Neuronal stem cell (in vitro differentiated cells): ENCODE results near the gene FIP1L1.

Source experiments
- DNase-seq: peaks from one replicate; pipeline ENCODE4 v3.0.0-alpha.2; 2013; ENCODE audit warnings: low spot score
- H2AFZ ChIP-seq: one replicate; pipeline ENCODE4 v1.6.1; 2013; ENCODE audit warnings: mild to moderate bottlenecking, low read length, inconsistent platforms
- H2AK5ac ChIP-seq: 2 replicates; pipeline ENCODE4 v1.6.1; 2013; ENCODE audit warnings: low read depth, mild to moderate bottlenecking, inconsistent platforms, low read length, moderate library complexity, mixed read lengths
- H2BK120ac ChIP-seq: 2 replicates; pipeline ENCODE4 v1.6.1; 2013; ENCODE audit warnings: low read depth, mild to moderate bottlenecking, inconsistent platforms, low read length, moderate library complexity, mixed read lengths
- H2BK12ac ChIP-seq: one replicate; pipeline ENCODE4 v1.6.1; 2013; ENCODE audit warnings: low read length, inconsistent platforms
- H2BK15ac ChIP-seq: 2 replicates; pipeline ENCODE4 v1.6.1; 2013; ENCODE audit warnings: mild to moderate bottlenecking, low read length, inconsistent platforms, mixed read lengths
- H2BK5ac ChIP-seq: one replicate; pipeline ENCODE4 v1.6.1; 2013; ENCODE audit warnings: inconsistent platforms, mild to moderate bottlenecking, low read length, moderate library complexity
- H3K14ac ChIP-seq: one replicate; pipeline ENCODE4 v1.6.1; 2013; ENCODE audit warnings: low read length, inconsistent platforms
- H3K18ac ChIP-seq: 2 replicates; pipeline ENCODE4 v1.6.1; 2013; ENCODE audit warnings: low read length, inconsistent platforms
- H3K23ac ChIP-seq: 2 replicates; pipeline ENCODE4 v1.6.1; 2013; ENCODE audit warnings: low read depth, mild to moderate bottlenecking, mixed read lengths, low read length, inconsistent platforms; ENCODE audit not compliant: poor library complexity
- H3K27ac ChIP-seq: replicated peaks from 3 replicates; pipeline ENCODE4 v1.5.1; 2013; ENCODE audit warnings: low read length, inconsistent platforms
- H3K27me3 ChIP-seq, 3 experiments: 2 replicates each; pipeline ENCODE4 v1.6.1; 2013; ENCODE audit warnings: low read length in 3 of 3, mild to moderate bottlenecking in 2 of 3, inconsistent platforms in 1 of 3, low read depth in 1 of 3, mixed read lengths in 1 of 3, moderate library complexity in 1 of 3; ENCODE audit not compliant: control insufficient read depth in 3 of 3, insufficient read depth in 3 of 3
- H3K36me3 ChIP-seq, 2 donors: replicated peaks in 1 of 2; 2 replicates each; pipeline ENCODE4 v1.6.1; 2013; ENCODE audit warnings: low read length in 2 of 2; ENCODE audit not compliant: control insufficient read depth in 2 of 2, insufficient read depth in 2 of 2
- H3K4ac ChIP-seq: 2 replicates; pipeline ENCODE4 v1.6.1; 2013; ENCODE audit warnings: inconsistent platforms, mild to moderate bottlenecking, low read length, moderate library complexity
- H3K4me1 ChIP-seq, 2 donors: 1 replicate in 1 of 2; 2 replicates in 1 of 2; pipeline ENCODE4 v1.6.1; 2013; ENCODE audit warnings: low read length in 2 of 2, low read depth in 1 of 2; ENCODE audit not compliant: control insufficient read depth in 2 of 2, insufficient read depth in 1 of 2
- H3K4me2 ChIP-seq: one replicate; pipeline ENCODE4 v1.6.1; 2013; ENCODE audit warnings: mild to moderate bottlenecking, low read length, inconsistent platforms; ENCODE audit not compliant: insufficient read depth, poor library complexity, severe bottlenecking
- H3K4me3 ChIP-seq, 2 donors: 2 replicates each; pipeline ENCODE4 v1.5.1; 2013; ENCODE audit warnings: low read length in 2 of 2, mild to moderate bottlenecking in 2 of 2, inconsistent platforms in 1 of 2, moderate library complexity in 1 of 2
- H3K79me1 ChIP-seq: one replicate; pipeline ENCODE4 v1.6.1; 2013; ENCODE audit warnings: low read depth, mild to moderate bottlenecking, inconsistent platforms, low read length, moderate library complexity
- H3K9ac ChIP-seq: one replicate; pipeline ENCODE4 v1.6.1; 2013; ENCODE audit warnings: mild to moderate bottlenecking, low read depth, low read length, inconsistent platforms; ENCODE audit not compliant: poor library complexity
- H3K9me3 ChIP-seq, 2 donors: replicated peaks in 1 of 2; 2 replicates each; pipeline versions ENCODE3 to v1.6.1; 2013; ENCODE audit warnings: low read length in 2 of 2, mild to moderate bottlenecking in 2 of 2, inconsistent platforms in 1 of 2, low read depth in 1 of 2, mixed read lengths in 1 of 2, moderate library complexity in 1 of 2; ENCODE audit not compliant: control insufficient read depth in 2 of 2, insufficient read depth in 1 of 2
- H4K8ac ChIP-seq: one replicate; pipeline ENCODE4 v1.6.1; 2013; ENCODE audit warnings: low read depth, mild to moderate bottlenecking, inconsistent platforms, low read length, moderate library complexity
- H4K91ac ChIP-seq: one replicate; pipeline ENCODE4 v1.6.1; 2013; ENCODE audit warnings: low read length, low read depth, mild to moderate bottlenecking, inconsistent platforms; ENCODE audit not compliant: poor library complexity
- WGBS, 2 donors: extraction: QIAGEN DNeasy Blood & Tissue Kit; methylation state at CpG; one replicate each; pipeline ENCODE4 v1.1.7; 2013; ENCODE audit warnings: missing lambda C conversion rate in 2 of 2, mixed read lengths in 1 of 2; ENCODE audit not compliant: insufficient read length in 2 of 2, insufficient replicate concordance in 1 of 2; ENCODE audit errors: extremely low coverage in 2 of 2; 5-methylcytosine and 5-hydroxymethylcytosine counted together

The FIP1L1 gene

GRCh38 chr4:53498706-53499105 lies 121.3 kb downstream of the FIP1L1 start:
- H3K9me3 ChIP-seq, result no peaks in the 10 kb centered on the region
- no peak overlapping the region for H3K9ac ChIP-seq
- H3K27ac ChIP-seq, result no peak overlapping the region
- no peak overlapping the region for H3K4me3 ChIP-seq
- no peaks in the 10 kb centered on the region for H3K36me3 ChIP-seq
- H2AFZ ChIP-seq, result no peak overlapping the region
- peaks cover 0 to 10% of the 10 kb centered on the region in 2 donors for H3K4me1 ChIP-seq
- H2BK12ac ChIP-seq, result no peak overlapping the region
- no peak overlapping the region for H3K14ac ChIP-seq
- H2BK120ac ChIP-seq, result no peak overlapping the region
- no peaks in the 10 kb centered on the region for H3K27me3 ChIP-seq
- H3K79me1 ChIP-seq, result no peaks in the 10 kb centered on the region
- no peak overlapping the region for H2BK15ac ChIP-seq
- no peak overlapping the region for H2AK5ac ChIP-seq
- H3K4me2 ChIP-seq, result no peak overlapping the region
- H3K18ac ChIP-seq, result no peak overlapping the region
- no peak overlapping the region for H3K23ac ChIP-seq
- no peak overlapping the region for H3K4ac ChIP-seq
- no CpG with 5 or more reads among the region's 2 CpGs for WGBS, 2 donors
- no peak for DNase-seq
- no peak overlapping the region for H4K8ac ChIP-seq
- no peak overlapping the region for H2BK5ac ChIP-seq
- H4K91ac ChIP-seq, result no peak overlapping the region

GRCh38 chr4:53499791-53500190 lies 122.3 kb downstream of the FIP1L1 start:
- Histone ChIP-seq H3K4me2 (no peak overlapping the region), H4K91ac (no peak overlapping the region), H2AK5ac (no peak overlapping the region), H3K79me1 (no peaks in the 10 kb centered on the region), H3K4me1 (peaks cover 0 to 10% of the 10 kb centered on the region in 2 donors), H2BK5ac (no peak overlapping the region), H3K36me3 (no peaks in the 10 kb centered on the region), H3K27me3 (no peaks in the 10 kb centered on the region), H3K9ac (no peak overlapping the region), H2AFZ (no peak overlapping the region), H3K4me3 (no peak overlapping the region), H3K23ac (no peak overlapping the region), H3K4ac (no peak overlapping the region), H4K8ac (no peak overlapping the region), H3K14ac (no peak overlapping the region), H2BK12ac (no peak overlapping the region), H2BK120ac (no peak overlapping the region), H3K9me3 (no peaks in the 10 kb centered on the region), H3K18ac (no peak overlapping the region), H3K27ac (no peak overlapping the region), H2BK15ac (no peak overlapping the region)
- no peak for DNase-seq
- WGBS, 2 donors, result no CpG with 5 or more reads among the region's 1 CpG

- H3K27me3 ChIP-seq, result no peaks in the 10 kb centered on the region
- H2AFZ ChIP-seq, result no peak overlapping the region
- peaks cover 0 to 10% of the 10 kb centered on the region in 2 donors for H3K4me1 ChIP-seq
- no peaks in the 10 kb centered on the region for H3K36me3 ChIP-seq
- H4K8ac ChIP-seq, result no peak overlapping the region
- H2AK5ac ChIP-seq, result no peak overlapping the region
- H2BK120ac ChIP-seq, result no peak overlapping the region
- no peak overlapping the region for H3K4me2 ChIP-seq
- H3K14ac ChIP-seq, result no peak overlapping the region
- H2BK15ac ChIP-seq, result no peak overlapping the region
- H3K79me1 ChIP-seq, result no peaks in the 10 kb centered on the region
- WGBS, 2 donors, result no CpG with 5 or more reads among the region's 2 CpGs
- H3K4me3 ChIP-seq, result no peak overlapping the region
- no peaks in the 10 kb centered on the region for H3K9me3 ChIP-seq
- no peak overlapping the region for H2BK12ac ChIP-seq
- no peak overlapping the region for H3K18ac ChIP-seq
- no peak overlapping the region for H3K23ac ChIP-seq
- no peak for DNase-seq
- no peak overlapping the region for H4K91ac ChIP-seq
- no peak overlapping the region for H3K9ac ChIP-seq
- H3K4ac ChIP-seq, result no peak overlapping the region
- H3K27ac ChIP-seq, result no peak overlapping the region
- H2BK5ac ChIP-seq, result no peak overlapping the region
These were observed 123.1 kb downstream of the FIP1L1 start for GRCh38 chr4:53500546-53500945.

GRCh38 chr4:53501561-53501960 lies 124.1 kb downstream of the FIP1L1 start:
- Histone ChIP-seq H4K91ac (no peak overlapping the region), H3K79me1 (no peaks in the 10 kb centered on the region), H2BK12ac (no peak overlapping the region), H3K14ac (no peak overlapping the region), H3K36me3 (no peaks in the 10 kb centered on the region), H3K4ac (no peak overlapping the region), H3K9ac (no peak overlapping the region), H2AFZ (no peak overlapping the region), H3K18ac (no peak overlapping the region), H3K27ac (no peak overlapping the region), H3K23ac (no peak overlapping the region), H3K27me3 (no peaks in the 10 kb centered on the region), H3K4me3 (no peak overlapping the region), H4K8ac (no peak overlapping the region), H2BK5ac (no peak overlapping the region), H3K9me3 (no peaks in the 10 kb centered on the region), H3K4me2 (no peak overlapping the region), H3K4me1 (peaks cover 0 to 10% of the 10 kb centered on the region in 2 donors), H2BK15ac (no peak overlapping the region), H2BK120ac (no peak overlapping the region), H2AK5ac (no peak overlapping the region)
- no peak for DNase-seq
- WGBS, 2 donors, result no CpG with 5 or more reads among the region's 4 CpGs
